H9 (cell line): ENCODE data around the gene OGDH. TPM values are rescaled to one million over a fixed set of nuclear protein-coding genes. Genes with fewer than 3 reads are reported as not detected.

Source experiments
- DNase-seq: peaks from one replicate; pipeline ENCODE4 v3.0.0-alpha.2; 2017
- H2AFZ ChIP-seq: one replicate; pipeline ENCODE4 v1.6.1; 2013; ENCODE audit warnings: mild to moderate bottlenecking, low read length, control low read depth, moderate library complexity
- H2AK5ac ChIP-seq: 2 replicates; pipeline ENCODE4 v1.6.1; 2013; ENCODE audit warnings: low read length, control low read depth, mixed read lengths; ENCODE audit not compliant: insufficient read length
- H2BK120ac ChIP-seq: one replicate; pipeline ENCODE4 v1.6.1; 2013; ENCODE audit warnings: low read depth, mild to moderate bottlenecking, low read length, control low read depth, inconsistent platforms; ENCODE audit not compliant: poor library complexity, severe bottlenecking
- H2BK12ac ChIP-seq: 2 replicates; pipeline ENCODE4 v1.6.1; 2013; ENCODE audit warnings: low read length, control low read depth, mixed read lengths, low read depth; ENCODE audit not compliant: insufficient read length
- H2BK15ac ChIP-seq: 2 replicates; pipeline ENCODE4 v1.6.1; 2013; ENCODE audit warnings: low read depth, low read length, control low read depth
- H2BK20ac ChIP-seq: one replicate; pipeline ENCODE4 v1.6.1; 2013; ENCODE audit warnings: low read depth, mild to moderate bottlenecking, low read length, control low read depth, inconsistent platforms; ENCODE audit not compliant: poor library complexity, severe bottlenecking
- H2BK5ac ChIP-seq: 2 replicates; pipeline ENCODE4 v1.6.1; 2013; ENCODE audit warnings: low read length, control low read depth, mixed read lengths; ENCODE audit not compliant: insufficient read length
- H3K14ac ChIP-seq: 2 replicates; pipeline ENCODE4 v1.6.1; 2013; ENCODE audit warnings: low read length, control low read depth; ENCODE audit not compliant: insufficient read depth
- H3K18ac ChIP-seq: 2 replicates; pipeline ENCODE4 v1.6.1; 2013; ENCODE audit warnings: low read depth, mild to moderate bottlenecking, mixed read lengths, low read length, control low read depth; ENCODE audit not compliant: insufficient read length
- H3K23ac ChIP-seq: 2 replicates; pipeline ENCODE4 v1.6.1; 2013; ENCODE audit warnings: low read length, control low read depth, mixed read lengths, low read depth; ENCODE audit not compliant: insufficient read length
- H3K23me2 ChIP-seq: 2 replicates; pipeline ENCODE4 v1.6.1; 2013; ENCODE audit warnings: low read depth, mild to moderate bottlenecking, mixed read lengths, low read length, control low read depth; ENCODE audit not compliant: insufficient read length, poor library complexity, severe bottlenecking
- H3K27ac ChIP-seq: 2 replicates; pipeline ENCODE4 v1.5.1; 2013; ENCODE audit warnings: low read length, control low read depth, mixed read lengths, low read depth; ENCODE audit not compliant: insufficient read length
- H3K27me3 ChIP-seq: 2 replicates; pipeline ENCODE4 v1.6.1; 2013; ENCODE audit warnings: low read length, control low read depth, inconsistent platforms; ENCODE audit not compliant: insufficient read depth
- H3K4ac ChIP-seq: 2 replicates; pipeline ENCODE4 v1.6.1; 2013; ENCODE audit warnings: low read depth, mild to moderate bottlenecking, control low read depth, inconsistent platforms, low read length, moderate library complexity
- H3K4me1 ChIP-seq: 2 replicates; pipeline ENCODE4 v1.6.1; 2013; ENCODE audit warnings: low read length, control low read depth, inconsistent platforms; ENCODE audit not compliant: insufficient read depth
- H3K4me2 ChIP-seq: 2 replicates; pipeline ENCODE4 v1.6.1; 2013; ENCODE audit warnings: low read length, control low read depth, mixed read lengths; ENCODE audit not compliant: insufficient read length, insufficient read depth
- H3K56ac ChIP-seq: 2 replicates; pipeline ENCODE4 v1.6.1; 2013; ENCODE audit warnings: low read depth, mild to moderate bottlenecking, mixed read lengths, low read length, control low read depth; ENCODE audit not compliant: insufficient read length
- H3K79me1 ChIP-seq: 2 replicates; pipeline ENCODE4 v1.6.1; 2013; ENCODE audit warnings: low read depth, mild to moderate bottlenecking, moderate library complexity, low read length, control low read depth, inconsistent platforms; ENCODE audit not compliant: insufficient read depth, poor library complexity, severe bottlenecking
- H3K79me2 ChIP-seq: 2 replicates; pipeline ENCODE4 v1.6.1; 2013; ENCODE audit warnings: low read length, control low read depth, inconsistent platforms; ENCODE audit not compliant: insufficient read depth
- H3K9ac ChIP-seq: 2 replicates; pipeline ENCODE4 v1.6.1; 2013; ENCODE audit warnings: low read length, control low read depth, mixed read lengths; ENCODE audit not compliant: insufficient read length; ENCODE audit errors: extremely low read depth
- H3K9me3 ChIP-seq: one replicate; pipeline ENCODE4 v1.6.1; 2013; ENCODE audit warnings: low read depth, low read length, inconsistent platforms; ENCODE audit not compliant: control insufficient read depth
- H3T11ph ChIP-seq: one replicate; pipeline ENCODE4 v1.6.1; 2013; ENCODE audit warnings: mild to moderate bottlenecking, low read length, control low read depth, inconsistent platforms
- H4K20me1 ChIP-seq: one replicate; pipeline ENCODE4 v1.6.1; 2013; ENCODE audit not compliant: control insufficient read depth, insufficient read length, insufficient read depth
- H4K5ac ChIP-seq: 2 replicates; pipeline ENCODE4 v1.6.1; 2013; ENCODE audit warnings: low read depth, mild to moderate bottlenecking, mixed read lengths, low read length, control low read depth; ENCODE audit not compliant: insufficient read length
- H4K8ac ChIP-seq: replicated peaks from 2 replicates; pipeline ENCODE4 v1.6.1; 2013; ENCODE audit warnings: low read length, control low read depth, mixed read lengths, low read depth; ENCODE audit not compliant: insufficient read length
- H4K91ac ChIP-seq: 2 replicates; pipeline ENCODE4 v1.6.1; 2013; ENCODE audit warnings: low read depth, mild to moderate bottlenecking, moderate library complexity, mixed read lengths, low read length, control low read depth; ENCODE audit not compliant: insufficient read length
- H3K27ac Mint-ChIP-seq, 3 experiments: 2 replicates in 2 of 3; 3 replicates in 1 of 3; pipeline ENCODE4 v1.8.0; 2020 to 2021; ENCODE audit warnings: mixed read lengths in 3 of 3, mild to moderate bottlenecking in 1 of 3, moderate library complexity in 1 of 3
- H3K27me3 Mint-ChIP-seq: 2 replicates; pipeline ENCODE4 v1.8.0; 2021; ENCODE audit warnings: low read depth, mild to moderate bottlenecking, moderate library complexity, mixed read lengths
- H3K36me3 Mint-ChIP-seq, 3 experiments: 2 replicates in 2 of 3; 3 replicates in 1 of 3; pipeline ENCODE4 v1.8.0; 2020 to 2021; ENCODE audit warnings: low read depth in 3 of 3, mixed read lengths in 3 of 3; ENCODE audit not compliant: insufficient read depth in 1 of 3
- H3K4me1 Mint-ChIP-seq, 2 experiments: 2 replicates each; pipeline ENCODE4 v1.8.0; 2020; ENCODE audit warnings: mixed read lengths in 2 of 2
- H3K4me3 Mint-ChIP-seq, 2 experiments: 2 replicates in 1 of 2; 3 replicates in 1 of 2; pipeline ENCODE4 v1.8.0; 2020 to 2021; ENCODE audit warnings: mild to moderate bottlenecking in 2 of 2, mixed read lengths in 2 of 2, moderate library complexity in 1 of 2
- H3K9me3 Mint-ChIP-seq, 2 experiments: 2 replicates in 1 of 2; 3 replicates in 1 of 2; pipeline ENCODE4 v1.8.0; 2020; ENCODE audit warnings: mild to moderate bottlenecking in 2 of 2, mixed read lengths in 2 of 2, moderate library complexity in 1 of 2
- WGBS: extraction: QIAGEN DNeasy Blood & Tissue Kit; methylation state at CpG from one replicate; pipeline ENCODE4 v1.1.7; 2013; ENCODE audit warnings: missing lambda C conversion rate, low lambda C conversion rate, mixed read lengths; ENCODE audit not compliant: insufficient read length; ENCODE audit errors: extremely low coverage; 5-methylcytosine and 5-hydroxymethylcytosine counted together
- total RNA-seq: library from RNA; stranded (reverse); gene quantifications from 2 replicates; pipeline ENCODE4 v1.2.1, GENCODE V29; 2021
- TF ChIP-seq, protein P1 (sequence below): fragments of 200-600 bp; sonication (generic); conservative IDR thresholded peaks from 3 replicates; pipeline ENCODE4 v1.8.0; 2021; ENCODE audit warnings: antibody characterized with exemption, mild to moderate bottlenecking

OGDH gene
- total RNA-seq, 1 experiment from 2014 or later = 77.3 TPM

DNA sequence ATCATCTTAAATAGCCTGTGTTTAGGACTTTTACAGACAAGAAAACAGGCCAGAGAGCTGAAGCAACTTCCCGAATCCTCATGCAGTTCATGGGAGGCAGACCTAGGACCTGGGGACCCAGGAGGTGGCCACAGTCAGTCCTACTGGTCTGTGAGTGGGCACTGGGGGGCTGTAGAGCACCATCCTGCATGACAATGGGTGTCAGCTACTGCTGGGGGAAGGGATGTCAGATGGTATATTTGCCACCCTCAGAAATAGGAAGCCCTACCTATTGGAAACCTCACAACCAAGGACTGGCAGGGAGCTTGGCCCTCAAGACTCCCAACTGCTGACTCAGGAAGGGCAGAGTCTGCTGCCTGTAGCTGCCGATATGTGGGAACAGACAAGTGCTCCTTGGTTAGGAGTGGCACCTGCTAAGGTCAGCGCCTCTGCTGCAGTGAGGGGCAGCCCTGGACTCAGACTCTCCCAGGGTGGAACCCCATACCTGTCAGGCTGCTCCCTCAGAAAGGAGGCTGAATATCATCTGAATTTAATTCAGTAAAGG is 29.7 kb downstream of the OGDH start:
- H3K4me2 ChIP-seq = no peak overlapping the region
- H3K4me1 ChIP-seq = peaks cover 5% of the 10 kb centered on the region; the same call in 1 of the 2 replicates
- Mint-ChIP-seq H3K27me3 (no peaks in the 10 kb centered on the region), H3K4me3 (no peak overlapping the region), H3K9me3 (no peaks in the 10 kb centered on the region), H3K36me3 (peaks cover 0 to 7% (median 2%) of the 10 kb centered on the region in 3 experiments; a peak in 3 of 7 replicates), H3K4me1 (peaks cover 52 to 55% of the 10 kb centered on the region in 2 experiments), H3K27ac (peak overlapping the region in 1 of 3 experiments; percentile 88; a peak in 2 of 7 replicates)
- no peak overlapping the region for H3K14ac ChIP-seq
- no CpG with 5 or more reads among the region's 3 CpGs for WGBS
- no peaks in the 10 kb centered on the region for H3K27me3 ChIP-seq
- no peak overlapping the region for H4K5ac ChIP-seq
- no peak overlapping the region for H3T11ph ChIP-seq
- H3K79me2 ChIP-seq = no peaks in the 10 kb centered on the region
- H3K9me3 ChIP-seq = no peaks in the 10 kb centered on the region
- no peak overlapping the region for H4K91ac ChIP-seq
- TF ChIP-seq, protein P1, sequence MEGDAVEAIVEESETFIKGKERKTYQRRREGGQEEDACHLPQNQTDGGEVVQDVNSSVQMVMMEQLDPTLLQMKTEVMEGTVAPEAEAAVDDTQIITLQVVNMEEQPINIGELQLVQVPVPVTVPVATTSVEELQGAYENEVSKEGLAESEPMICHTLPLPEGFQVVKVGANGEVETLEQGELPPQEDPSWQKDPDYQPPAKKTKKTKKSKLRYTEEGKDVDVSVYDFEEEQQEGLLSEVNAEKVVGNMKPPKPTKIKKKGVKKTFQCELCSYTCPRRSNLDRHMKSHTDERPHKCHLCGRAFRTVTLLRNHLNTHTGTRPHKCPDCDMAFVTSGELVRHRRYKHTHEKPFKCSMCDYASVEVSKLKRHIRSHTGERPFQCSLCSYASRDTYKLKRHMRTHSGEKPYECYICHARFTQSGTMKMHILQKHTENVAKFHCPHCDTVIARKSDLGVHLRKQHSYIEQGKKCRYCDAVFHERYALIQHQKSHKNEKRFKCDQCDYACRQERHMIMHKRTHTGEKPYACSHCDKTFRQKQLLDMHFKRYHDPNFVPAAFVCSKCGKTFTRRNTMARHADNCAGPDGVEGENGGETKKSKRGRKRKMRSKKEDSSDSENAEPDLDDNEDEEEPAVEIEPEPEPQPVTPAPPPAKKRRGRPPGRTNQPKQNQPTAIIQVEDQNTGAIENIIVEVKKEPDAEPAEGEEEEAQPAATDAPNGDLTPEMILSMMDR = no peak
- DNase-seq = no peak
- no peak overlapping the region for H2BK12ac ChIP-seq
- no peaks in the 10 kb centered on the region for H3K79me1 ChIP-seq
- H2AK5ac ChIP-seq = no peak overlapping the region
- H2BK15ac ChIP-seq = no peak overlapping the region
- H3K9ac ChIP-seq = no peak overlapping the region
- H2BK120ac ChIP-seq = no peak overlapping the region
- H2BK5ac ChIP-seq = no peak overlapping the region
- no peak overlapping the region for H3K27ac ChIP-seq
- H3K56ac ChIP-seq = no peak overlapping the region
- no peak overlapping the region for H2AFZ ChIP-seq
- no peak overlapping the region for H3K4ac ChIP-seq
- no peaks in the 10 kb centered on the region for H4K20me1 ChIP-seq
- no peak overlapping the region for H4K8ac ChIP-seq
- no peak overlapping the region for H3K23ac ChIP-seq
- H3K18ac ChIP-seq = no peak overlapping the region
- no peak overlapping the region for H2BK20ac ChIP-seq
- H3K23me2 ChIP-seq = no peaks in the 10 kb centered on the region
